ENCODE results near the gene ELMO1.

GRCh38 chr7:37162106-37162505, 286.6 kb downstream of the ELMO1 start:
- TF ChIP-seq POLR2A (IDR thresholded peaks at IDR 0.05; ENCODE audit: low read depth) (no peak), POLR2AphosphoS5 (IDR thresholded peaks at IDR 0.05) (no peak), CTCF (IDR thresholded peaks at IDR 0.05) (no peak), EP300 (IDR thresholded peaks at IDR 0.05) (no peak)
